CD4-positive, alpha-beta T cell treated with Interleukin-15 for 4 hours (primary cell): ENCODE measurements around the gene CLDN3.
A peak's percentile ranks its signal among the peaks of the same experiment; 100 is the strongest.

Experiments used
- DNase-seq: peaks from one replicate; pipeline ENCODE4 v3.0.0-alpha.2; 2020; ENCODE audit warnings: low spot score

CLDN3 gene

DNA sequence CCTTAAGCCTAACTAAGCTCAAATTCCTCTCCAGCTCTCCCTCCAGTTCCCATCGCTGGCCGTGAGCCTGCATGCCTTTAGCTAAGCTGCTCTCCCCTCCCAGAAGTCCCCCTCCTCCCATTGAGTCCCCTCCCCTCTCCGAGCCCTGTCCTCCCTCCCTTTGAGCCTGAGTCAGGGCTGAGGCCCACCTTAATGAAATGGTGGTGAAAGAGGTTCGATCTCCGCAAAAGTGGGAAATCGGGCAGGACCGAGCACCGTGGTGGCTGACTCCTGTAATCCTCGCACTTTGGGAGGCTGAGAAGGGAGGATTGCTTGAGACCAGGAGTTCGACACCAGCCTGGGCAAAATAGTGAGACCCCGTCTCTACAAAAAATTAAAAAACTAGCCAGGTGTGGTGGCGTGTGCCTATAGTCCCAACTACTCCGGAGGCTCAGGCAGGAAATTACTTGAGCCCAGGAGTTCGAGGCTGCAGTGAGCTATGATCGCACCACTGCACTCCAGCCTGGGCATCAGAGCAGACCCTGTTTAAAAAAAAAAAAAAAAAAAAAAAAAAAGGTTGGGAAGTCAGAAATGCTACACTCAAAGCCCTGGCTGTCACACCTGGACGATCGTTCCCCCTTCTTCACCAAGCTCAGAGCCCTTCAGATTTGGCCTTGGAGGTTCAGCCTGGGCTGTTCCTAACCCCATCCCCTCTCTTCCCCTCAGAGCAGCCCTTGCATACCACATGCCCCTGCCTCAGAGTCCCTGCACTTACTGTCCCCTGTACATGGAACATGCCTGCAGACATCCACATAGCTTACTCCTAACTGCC, 995 bp upstream of the CLDN3 start:
- DNase-seq: no peak

DNA sequence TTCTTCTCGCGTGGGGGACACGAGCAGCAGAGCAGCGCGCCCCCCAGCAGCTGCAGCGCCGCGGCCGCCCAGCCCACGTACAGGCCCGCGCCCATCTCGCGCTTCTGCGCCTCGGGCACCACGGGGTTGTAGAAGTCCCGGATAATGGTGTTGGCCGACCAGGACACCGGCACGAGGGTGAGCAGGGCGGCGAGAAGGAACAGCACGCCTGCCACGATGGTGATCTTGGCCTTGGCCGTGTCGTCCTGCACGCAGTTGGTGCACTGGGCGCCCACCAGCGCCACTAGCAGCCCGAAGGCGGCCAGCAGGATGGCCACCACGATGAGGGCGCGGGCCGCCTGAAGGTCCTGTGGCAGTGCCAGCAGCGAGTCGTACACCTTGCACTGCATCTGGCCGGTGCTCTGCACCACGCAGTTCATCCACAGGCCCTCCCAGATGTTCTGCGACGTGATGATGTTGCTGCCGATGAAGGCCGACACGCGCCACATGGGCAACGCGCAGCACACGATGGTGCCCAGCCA, 529 bp downstream of the CLDN3 start:
- DNase-seq: no peak

- no peak for DNase-seq
These were observed 1.2 kb downstream of the CLDN3 start for GRCh38 chr7:73768641-73769480.

DNA sequence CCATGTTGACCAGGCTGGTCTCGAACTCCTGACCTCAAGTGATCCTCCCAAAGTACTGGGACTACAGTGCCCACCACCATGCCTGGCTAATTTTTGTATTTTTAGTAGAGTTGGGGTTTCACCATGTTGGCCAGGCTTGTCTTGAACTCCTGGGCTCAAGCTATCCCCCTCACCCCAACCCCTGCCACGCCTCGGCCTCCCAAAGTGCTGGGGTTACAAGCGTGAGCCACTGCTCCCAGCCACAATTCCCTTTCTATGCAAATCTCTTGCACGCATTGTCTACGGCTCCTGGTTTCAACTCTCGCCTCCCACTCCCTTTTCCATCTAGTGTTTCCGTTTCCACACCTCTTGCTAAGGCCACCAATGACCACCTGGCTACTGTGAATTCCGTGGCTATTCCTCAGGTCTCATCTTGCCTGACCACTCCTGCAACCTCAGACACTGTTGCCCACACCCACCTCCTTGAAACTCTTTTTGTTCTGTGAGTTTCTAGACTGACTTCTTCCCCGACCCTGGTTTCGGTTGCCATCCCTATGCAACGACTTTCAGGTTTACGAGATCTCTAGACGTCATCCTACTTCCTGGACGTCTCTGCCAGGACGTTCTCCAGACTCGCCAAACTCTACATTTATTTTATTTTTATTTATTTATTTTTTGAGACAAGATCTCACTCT, 3.4 kb downstream of the CLDN3 start:
- no peak for DNase-seq

DNA sequence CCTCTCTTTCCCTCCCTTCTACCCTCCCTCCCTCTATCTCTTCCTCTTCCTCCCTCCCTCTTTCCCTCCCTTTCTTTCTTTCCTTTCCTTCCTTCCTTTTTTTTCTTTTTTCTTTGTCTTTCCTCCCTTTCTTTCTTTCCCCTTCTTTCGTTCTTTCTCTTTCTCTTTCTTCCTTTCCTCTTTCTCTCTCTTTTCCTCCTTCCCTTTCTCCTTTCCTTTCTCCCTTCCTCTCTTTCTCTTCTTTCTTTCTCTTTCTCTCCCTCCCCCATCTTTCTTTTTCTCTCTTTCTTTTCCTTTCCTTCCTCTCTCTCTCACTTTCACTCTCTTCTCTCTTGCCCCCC, 7.4 kb downstream of the CLDN3 start:
- no peak for DNase-seq

GRCh38 chr7:73761854-73762658, 8.0 kb downstream of the CLDN3 start:
- DNase-seq: no peak

- no peak for DNase-seq
These were observed 11.4 kb downstream of the CLDN3 start for GRCh38 chr7:73758581-73759138.

GRCh38 chr7:73749931-73750776, 19.9 kb downstream of the CLDN3 start:
- no peak for DNase-seq

GRCh38 chr7:73746378-73746777, 23.7 kb downstream of the CLDN3 start:
- no peak for DNase-seq

GRCh38 chr7:73742753-73743641, 27.1 kb downstream of the CLDN3 start:
- DNase-seq: no peak

GRCh38 chr7:73742338-73742752, 27.7 kb downstream of the CLDN3 start:
- no peak for DNase-seq

- DNase-seq: no peak
These were observed 28.5 kb downstream of the CLDN3 start for GRCh38 chr7:73741600-73741999.

GRCh38 chr7:73740771-73741170, 29.3 kb downstream of the CLDN3 start:
- no peak for DNase-seq

- DNase-seq: no peak
These were observed 29.9 kb downstream of the CLDN3 start for GRCh38 chr7:73740212-73740611.

GRCh38 chr7:73739387-73739767, 30.7 kb downstream of the CLDN3 start:
- no peak for DNase-seq

DNA sequence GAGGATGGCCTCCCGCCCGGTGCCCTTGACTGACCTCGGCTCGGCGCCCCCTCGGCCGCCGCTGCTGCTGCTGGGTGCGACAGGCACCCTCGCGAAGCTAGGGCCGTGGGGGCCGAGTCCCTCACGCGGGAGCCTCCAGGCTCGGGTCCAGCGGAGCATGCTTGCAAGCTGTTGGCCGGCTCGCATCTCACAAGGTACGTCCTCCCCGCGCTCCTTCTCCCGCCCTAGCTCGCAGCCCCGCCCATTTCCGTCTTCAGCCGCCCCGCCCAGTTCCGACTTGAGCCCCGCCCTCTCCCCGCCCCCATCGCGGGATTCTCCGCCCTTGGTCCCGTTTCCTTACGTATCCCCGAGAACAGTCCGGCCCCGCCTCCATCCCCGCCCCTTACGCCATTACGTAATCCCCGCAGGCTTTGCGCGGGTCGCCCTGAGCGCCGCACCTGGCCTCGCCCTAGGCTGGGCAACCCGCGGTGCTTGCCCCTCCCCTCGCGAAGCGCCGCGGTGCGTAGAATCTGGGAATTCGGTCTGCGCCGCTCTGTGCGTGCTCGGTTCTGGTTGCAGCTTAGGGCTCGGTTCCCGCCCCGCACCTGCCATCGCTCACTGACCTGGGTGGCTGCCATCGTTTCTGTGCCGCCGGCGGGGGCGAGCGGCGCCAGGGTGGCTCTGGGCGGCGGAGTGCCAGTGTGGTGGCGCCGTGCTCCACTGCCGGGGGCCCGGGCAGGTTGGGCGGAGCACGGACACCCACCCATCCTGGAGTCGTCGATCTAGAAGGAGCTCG, 31.3 kb downstream of the CLDN3 start, which contains the start of gene ABHD11:
Gene ABHD11 (minus strand): TSS at position 191 of the 775 bp plus-strand sequence. CDS start 32 bp downstream, at position 159.
- peak; percentile 98 for DNase-seq

GRCh38 chr7:73738220-73738611, 31.9 kb downstream of the CLDN3 start:
- DNase-seq: peak; percentile 51

GRCh38 chr7:73737491-73738219, 32.4 kb downstream of the CLDN3 start:
- no peak for DNase-seq
